Epithelial cell of proximal tubule (primary cell): ENCODE measurements around the gene SLC40A1. TPM values are rescaled to one million over a fixed set of nuclear protein-coding genes. Genes with fewer than 3 reads are reported as not detected.

Experiments
- DNase-seq: peaks from one replicate; pipeline ENCODE4 v3.0.0-alpha.2; 2011; ENCODE audit warnings: low read depth
- H3K4me3 ChIP-seq: 2 replicates; pipeline ENCODE4 v1.5.1; 2011; ENCODE audit warnings: low read depth, mild to moderate bottlenecking, low read length
- total RNA-seq: library from RNA; depleted of rRNA; stranded (reverse); fragments of >200 nt; gene quantifications from 2 replicates; pipeline ENCODE4 v1.2.3, GENCODE V29; 2015
- TF ChIP-seq, protein P1 (sequence below): conservative IDR thresholded peaks from 2 replicates; pipeline ENCODE4 v1.5.1; 2012; ENCODE audit warnings: low read depth, mild to moderate bottlenecking, low read length

SLC40A1 gene
- total RNA-seq = 1.9 and 5.8 TPM in 2 replicates

- H3K4me3 ChIP-seq = peak within 1 kb of the TSS; percentile 60
- DNase-seq = no peak
- TF ChIP-seq, protein P1, sequence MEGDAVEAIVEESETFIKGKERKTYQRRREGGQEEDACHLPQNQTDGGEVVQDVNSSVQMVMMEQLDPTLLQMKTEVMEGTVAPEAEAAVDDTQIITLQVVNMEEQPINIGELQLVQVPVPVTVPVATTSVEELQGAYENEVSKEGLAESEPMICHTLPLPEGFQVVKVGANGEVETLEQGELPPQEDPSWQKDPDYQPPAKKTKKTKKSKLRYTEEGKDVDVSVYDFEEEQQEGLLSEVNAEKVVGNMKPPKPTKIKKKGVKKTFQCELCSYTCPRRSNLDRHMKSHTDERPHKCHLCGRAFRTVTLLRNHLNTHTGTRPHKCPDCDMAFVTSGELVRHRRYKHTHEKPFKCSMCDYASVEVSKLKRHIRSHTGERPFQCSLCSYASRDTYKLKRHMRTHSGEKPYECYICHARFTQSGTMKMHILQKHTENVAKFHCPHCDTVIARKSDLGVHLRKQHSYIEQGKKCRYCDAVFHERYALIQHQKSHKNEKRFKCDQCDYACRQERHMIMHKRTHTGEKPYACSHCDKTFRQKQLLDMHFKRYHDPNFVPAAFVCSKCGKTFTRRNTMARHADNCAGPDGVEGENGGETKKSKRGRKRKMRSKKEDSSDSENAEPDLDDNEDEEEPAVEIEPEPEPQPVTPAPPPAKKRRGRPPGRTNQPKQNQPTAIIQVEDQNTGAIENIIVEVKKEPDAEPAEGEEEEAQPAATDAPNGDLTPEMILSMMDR = no peak
Measured at GRCh38 chr2:189580658-189581353, at the start of gene SLC40A1. SLC40A1 (minus strand) TSS chr2:189580786; CDS start chr2:189580460, 326 bp downstream.

DNA sequence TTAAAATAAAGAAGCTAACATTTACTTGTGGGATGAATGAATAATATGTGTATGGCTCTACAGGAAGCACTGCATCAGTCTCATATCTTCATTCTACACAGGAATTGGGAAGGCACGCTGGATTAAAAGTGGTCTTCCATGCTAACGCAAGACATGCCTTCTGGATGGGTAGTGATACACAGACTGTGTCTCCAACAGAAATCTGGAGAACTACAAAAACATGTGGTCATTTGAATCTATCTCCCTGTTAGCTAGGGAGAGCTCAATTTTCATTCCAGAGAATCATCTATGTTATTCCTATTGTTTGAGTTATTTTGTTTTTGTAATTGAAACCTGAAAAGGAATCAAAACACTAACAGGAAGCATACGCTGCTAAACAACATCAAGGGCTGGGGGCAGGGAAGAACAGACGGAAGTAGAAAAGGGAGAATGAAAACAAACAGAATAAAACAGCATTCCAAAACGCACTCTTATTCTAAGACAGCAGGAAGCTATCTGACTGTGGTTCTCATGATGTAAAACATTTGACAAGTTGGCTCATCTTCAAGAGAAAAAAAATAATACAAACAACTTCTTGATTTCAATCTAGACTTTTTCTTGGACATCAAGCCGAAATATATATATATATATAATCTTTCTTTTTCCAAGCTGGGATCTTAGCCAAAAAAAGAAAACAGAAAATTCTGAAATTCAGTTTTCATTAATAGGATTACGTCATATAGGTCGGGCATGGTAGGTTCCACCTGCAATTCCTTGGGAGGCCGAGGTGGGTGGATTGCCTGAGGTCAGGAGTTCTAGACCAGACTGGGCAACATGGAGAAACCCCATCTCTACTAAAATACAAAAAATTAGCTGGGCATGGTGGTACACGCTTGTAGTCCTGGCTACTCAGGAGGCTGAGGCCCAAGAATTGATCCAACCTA lies 49.2 kb upstream of the SLC40A1 start:
- H3K4me3 ChIP-seq = no peak overlapping the region
- TF ChIP-seq, protein P1 = no peak
- no peak for DNase-seq

- H3K4me3 ChIP-seq = no peak overlapping the region
- TF ChIP-seq, protein P1 = peak; percentile 28
- no peak for DNase-seq
Measured at GRCh38 chr2:189628817-189629530, 48.4 kb upstream of the SLC40A1 start.

- TF ChIP-seq, protein P1 = no peak
- H3K4me3 ChIP-seq = no peak overlapping the region
- DNase-seq = no peak
Measured at GRCh38 chr2:189627789-189628188, 47.2 kb upstream of the SLC40A1 start.

DNA sequence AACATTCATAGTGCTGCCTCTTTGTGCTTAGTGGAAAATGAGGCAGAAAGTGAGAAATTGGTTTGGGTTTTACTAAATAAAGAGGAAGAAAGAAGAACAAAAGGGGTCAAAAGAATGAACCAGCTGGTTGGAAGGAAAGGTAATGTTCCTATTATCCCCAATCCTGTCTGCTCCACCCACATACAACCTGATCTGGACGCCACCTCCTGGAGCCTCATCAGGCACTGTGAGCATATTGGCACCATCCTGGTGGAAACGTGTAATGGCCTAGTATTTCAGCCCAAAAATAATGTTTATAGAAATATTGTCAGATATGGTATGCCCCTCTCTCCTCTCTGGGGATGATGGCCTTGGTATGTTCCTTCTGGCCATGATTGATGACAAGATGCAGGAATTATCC lies 45.0 kb upstream of the SLC40A1 start:
- no peak overlapping the region for H3K4me3 ChIP-seq
- TF ChIP-seq, protein P1 = no peak

DNA sequence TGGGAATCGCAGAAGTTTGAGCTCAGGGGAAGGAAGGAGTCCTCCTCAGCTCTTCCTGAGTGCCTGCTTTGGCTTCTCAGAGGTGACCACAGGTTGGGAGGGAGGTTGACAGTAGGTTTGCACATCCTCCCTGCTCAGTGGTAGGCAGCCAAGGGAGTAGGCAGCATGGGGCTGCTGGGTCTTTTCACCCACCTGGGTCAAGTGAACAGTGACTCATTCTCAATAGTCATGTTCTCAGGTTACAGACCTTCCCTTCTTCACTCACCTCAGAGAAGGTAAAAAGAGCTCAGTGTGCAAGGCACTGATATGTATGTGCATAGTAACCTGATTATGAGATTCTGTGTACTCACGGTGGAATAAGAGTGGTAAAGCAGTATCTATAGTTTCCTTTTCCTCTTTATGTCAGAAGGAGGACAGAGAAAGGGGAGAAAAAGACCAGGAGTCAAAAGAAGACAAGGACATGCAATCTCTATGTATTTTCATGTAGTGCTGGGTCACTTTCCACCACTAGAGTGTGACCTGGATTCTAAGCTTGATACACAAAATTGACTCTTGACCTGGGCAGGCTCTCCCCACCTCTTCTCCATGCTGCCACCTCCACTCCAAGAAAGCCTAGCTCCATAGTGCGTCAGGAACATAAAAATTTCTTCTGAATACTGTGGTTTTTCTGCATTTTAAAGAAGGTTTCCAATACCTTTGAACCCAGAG lies 44.2 kb upstream of the SLC40A1 start:
- TF ChIP-seq, protein P1 = no peak
- no peak overlapping the region for H3K4me3 ChIP-seq
- no peak for DNase-seq

More for the DNA sequence above, 45.0 kb upstream of the SLC40A1 start:
- no peak for DNase-seq
